ENCODE measurements around the gene DRAP1.

- TF ChIP-seq REST (IDR thresholded peaks at IDR 0.05; ENCODE audit: insufficient read depth in 1 of 2, low read depth in 2 of 2, low read length in 2 of 2), result no peak
- no peak for TF ChIP-seq POLR2AphosphoS5 (IDR thresholded peaks at IDR 0.05; ENCODE audit: low read depth, low read length)
- TF ChIP-seq TAF1 (IDR thresholded peaks at IDR 0.05; ENCODE audit: borderline replicate concordance, insufficient read depth, low read length), result no peak
These were observed 34.5 kb upstream of the DRAP1 start for GRCh38 chr11:65884716-65885092.
